GM10266 (cell line): ENCODE measurements around the gene PREP.

Experiments
- DNase-seq: peaks from one replicate; pipeline ENCODE4 v3.0.0; 2012; ENCODE audit errors: extremely low spot score
- CTCF ChIP-seq: IDR thresholded peaks from 2 replicates; pipeline ENCODE4 v1.5.1; 2012; ENCODE audit warnings: mild to moderate bottlenecking, low read depth; ENCODE audit not compliant: control insufficient read depth, insufficient read depth; ENCODE audit errors: missing control alignments

Gene PREP

GRCh38 chr6:105409734-105410133, 6.9 kb upstream of the PREP start:
- no peak for TF ChIP-seq CTCF

GRCh38 chr6:105402090-105402938, 568 bp downstream of the PREP start:
- peak; percentile 59 for DNase-seq
- TF ChIP-seq CTCF = no peak

More at GRCh38 chr6:105409734-105410133, 6.9 kb upstream of the PREP start:
- no peak for DNase-seq

GRCh38 chr6:105401247-105402089, 1.4 kb downstream of the PREP start:
- DNase-seq = no peak

GRCh38 chr6:105400501-105400900, 2.4 kb downstream of the PREP start:
- no peak for DNase-seq
- TF ChIP-seq CTCF = no peak

More at GRCh38 chr6:105401247-105402089, 1.4 kb downstream of the PREP start:
- TF ChIP-seq CTCF = no peak

- DNase-seq = no peak
- no peak for TF ChIP-seq CTCF
Measured at GRCh38 chr6:105398859-105399258, 4.0 kb downstream of the PREP start.

- no peak for TF ChIP-seq CTCF
- no peak for DNase-seq
Measured at GRCh38 chr6:105397987-105398386, 4.9 kb downstream of the PREP start.
